ENCODE measurements around the gene APLF.

- TF ChIP-seq EGR1 (IDR thresholded peaks at IDR 0.05; ENCODE audit: low read depth in 2 of 2), result no peak
- no peak for TF ChIP-seq CTCF (IDR thresholded peaks at IDR 0.05; ENCODE audit: low read depth, low read length, missing input control)
- no peak for TF ChIP-seq REST (IDR thresholded peaks at IDR 0.05)
- TF ChIP-seq HNF4G (IDR thresholded peaks at IDR 0.05), result no peak
- no peak for TF ChIP-seq MAX (IDR thresholded peaks at IDR 0.05)
- no peak for TF ChIP-seq ZBTB33 (IDR thresholded peaks at IDR 0.05)
- no peak for TF ChIP-seq RAD21 (IDR thresholded peaks at IDR 0.05)
- no peak for TF ChIP-seq YY1 (IDR thresholded peaks at IDR 0.05)
- no peak for TF ChIP-seq JUND (IDR thresholded peaks at IDR 0.05)
- no peak for TF ChIP-seq SP1 (IDR thresholded peaks at IDR 0.05)
- TF ChIP-seq TAF1 (conservative IDR thresholded peaks at IDR 0.05), result no peak
Measured at GRCh38 chr2:68620772-68621171, 153.4 kb downstream of the APLF start.

All from liver (tissue), 3 donors.